ENCODE data around the gene AP2A1. TPM values are rescaled to one million over a fixed set of nuclear protein-coding genes. Genes with fewer than 3 reads are reported as not detected.
"Not testable (repeated sequence)": the region's sequence is repeated elsewhere in the genome, so short reads cannot be mapped to it uniquely, and the experiment has no call there.

Gene AP2A1
- total RNA-seq, 1 donor from 2014 or later: 52.1 TPM

DNA sequence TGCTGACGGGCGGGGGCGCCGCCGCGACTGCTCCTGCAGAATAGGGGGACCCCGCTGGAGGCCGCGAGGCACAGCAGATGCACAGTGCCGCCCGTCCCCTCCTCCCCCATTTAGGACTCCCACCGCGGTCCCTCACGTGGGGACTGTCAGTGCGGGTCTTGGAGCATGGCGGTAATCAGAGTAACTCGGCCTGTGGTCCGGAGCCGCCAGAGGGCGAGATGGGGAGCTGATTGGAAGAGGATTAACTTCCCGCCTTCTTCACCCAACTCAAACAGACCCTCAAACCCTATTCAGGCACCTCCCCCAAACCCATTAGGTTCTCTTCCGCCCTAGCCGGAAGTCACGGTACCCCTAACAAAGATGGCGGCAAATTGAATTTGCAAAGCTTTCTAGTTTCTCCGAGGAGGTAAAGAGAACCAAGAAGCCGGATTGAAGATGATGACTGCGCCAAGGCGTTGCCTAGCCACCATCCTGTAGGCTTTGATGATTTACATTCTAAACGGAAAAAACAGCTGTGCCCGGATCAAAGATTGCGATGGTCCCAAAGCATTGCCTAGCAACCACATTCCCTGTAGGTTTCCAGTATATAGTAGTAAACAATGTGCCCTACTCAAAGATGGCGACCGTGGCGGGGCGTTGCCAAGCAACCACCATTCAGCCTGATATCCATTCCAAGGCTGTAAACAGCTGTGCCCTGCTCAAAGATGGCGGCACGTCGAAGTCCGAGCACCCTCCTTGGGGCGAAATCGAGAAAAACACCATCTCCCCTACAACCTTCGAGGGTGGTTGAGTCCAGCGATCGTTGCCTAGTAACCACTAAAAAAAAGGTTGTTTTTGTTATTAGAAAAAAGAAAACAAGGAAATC is 46.4 kb downstream of the AP2A1 start, which contains the start of gene FUZ:
TSS of gene FUZ (minus strand) at position 296 of the 865 bp plus-strand sequence. CDS start at position 110, 186 bp downstream.
- DNase-seq: peak; percentile 99

DNA sequence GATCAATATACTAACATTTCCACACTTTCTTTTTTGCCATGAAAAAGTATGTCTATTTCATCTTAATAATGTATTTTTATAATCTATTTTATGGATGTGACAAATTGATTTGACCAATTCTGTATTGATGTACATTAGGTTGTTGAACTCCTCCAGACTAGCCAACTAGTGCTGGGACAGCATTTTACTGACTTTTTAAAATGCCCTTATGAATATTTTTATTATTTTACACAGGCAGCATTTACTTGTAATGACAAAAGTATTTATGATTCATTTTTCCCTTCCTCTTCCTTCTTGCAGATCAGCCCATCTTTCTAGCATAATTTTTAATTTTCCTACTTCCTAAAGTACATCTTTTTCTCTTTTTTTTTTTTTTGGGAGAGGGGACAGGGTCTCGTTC is 47.2 kb downstream of the AP2A1 start:
- no peak for DNase-seq

DNA sequence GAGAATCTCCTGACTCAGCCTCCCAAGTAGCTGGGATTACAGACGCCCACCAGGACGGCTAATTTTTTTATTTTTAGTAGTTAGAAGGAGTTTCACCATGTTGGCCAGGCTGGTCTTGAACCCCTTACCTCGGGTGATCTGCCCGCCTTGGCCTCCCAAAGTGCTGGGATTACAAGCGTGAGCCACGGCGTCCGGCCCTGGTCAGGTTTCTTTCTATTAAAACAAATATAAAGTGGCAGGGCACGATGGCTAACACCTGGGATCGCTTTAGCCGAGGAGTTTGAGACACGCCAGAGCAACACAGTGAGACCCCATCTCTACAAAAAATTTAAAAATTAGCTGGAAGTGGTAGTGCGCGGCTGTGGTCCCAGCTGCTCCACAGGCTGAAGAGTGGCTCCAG is 49.8 kb downstream of the AP2A1 start:
- DNase-seq: no peak

DNA sequence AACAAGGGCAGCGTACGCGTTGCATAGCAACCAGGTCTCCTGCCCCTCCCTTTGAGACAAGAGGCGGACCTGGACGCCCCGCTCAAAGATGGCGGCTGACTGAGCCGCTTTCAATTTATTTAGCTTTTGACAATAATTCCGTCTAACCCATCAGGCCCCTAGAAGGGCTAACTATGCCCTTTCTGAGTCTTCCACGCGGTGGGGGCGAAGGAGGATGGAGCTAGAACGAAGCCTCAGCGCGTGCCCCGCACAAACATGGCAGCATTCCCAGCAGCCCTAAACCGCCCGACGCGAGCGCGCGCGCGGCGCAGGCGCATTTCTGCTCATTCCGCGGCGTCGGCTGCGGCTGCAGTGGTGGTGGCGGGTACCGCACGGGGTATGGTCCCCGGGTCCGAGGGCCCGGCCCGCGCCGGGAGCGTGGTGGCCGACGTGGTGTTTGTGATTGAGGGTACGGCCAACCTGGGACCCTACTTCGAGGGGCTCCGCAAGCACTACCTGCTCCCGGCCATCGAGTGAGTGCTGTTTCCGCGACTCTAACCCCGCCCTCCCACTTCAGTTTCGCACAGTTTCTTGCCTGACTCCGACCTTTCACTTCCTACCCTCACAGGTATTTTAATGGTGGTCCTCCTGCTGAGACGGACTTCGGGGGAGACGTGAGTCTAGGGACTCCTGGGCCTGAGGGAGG is 51.3 kb downstream of the AP2A1 start, which contains the start of gene MED25:
TSS of gene MED25 (plus strand) at position 326 of the 685 bp plus-strand sequence. CDS start at position 379, 53 bp downstream.
- peak; percentile 90 for DNase-seq

DNA sequence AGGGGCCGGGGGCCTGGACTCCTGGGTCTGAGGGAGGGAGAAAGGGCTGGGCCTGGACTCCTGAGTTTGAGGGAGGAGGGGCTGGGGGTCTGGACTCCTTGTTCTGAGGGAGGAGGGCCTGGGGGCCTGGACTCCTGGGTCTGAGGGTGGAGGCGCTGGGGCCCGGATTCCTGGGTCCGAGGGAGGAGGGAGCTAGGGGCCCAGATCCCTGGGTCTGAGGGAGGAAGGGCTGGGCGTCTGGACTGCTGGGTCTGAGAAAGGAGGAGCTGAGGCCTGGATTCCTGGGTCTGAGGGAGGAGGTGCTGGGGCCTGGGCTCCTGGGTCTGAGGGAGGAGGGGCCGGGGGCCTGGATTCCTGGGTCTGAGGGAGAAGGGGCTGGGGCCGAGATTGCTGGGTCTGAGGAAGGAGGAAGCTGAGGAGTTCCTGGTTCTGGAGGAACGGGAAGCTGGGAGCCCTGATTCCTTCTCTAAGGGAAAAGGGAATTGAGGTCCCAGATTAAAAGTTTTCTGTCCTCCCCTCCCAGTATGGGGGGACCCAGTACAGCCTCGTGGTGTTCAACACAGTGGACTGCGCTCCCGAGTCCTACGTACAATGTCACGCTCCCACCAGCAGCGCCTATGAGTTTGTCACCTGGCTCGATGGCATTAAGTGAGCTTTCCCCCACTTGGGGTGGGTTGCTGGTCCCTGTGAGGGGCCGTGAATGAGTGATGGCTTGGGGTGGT is 52.0 kb downstream of the AP2A1 start:
- peak; percentile 25 for DNase-seq

DNA sequence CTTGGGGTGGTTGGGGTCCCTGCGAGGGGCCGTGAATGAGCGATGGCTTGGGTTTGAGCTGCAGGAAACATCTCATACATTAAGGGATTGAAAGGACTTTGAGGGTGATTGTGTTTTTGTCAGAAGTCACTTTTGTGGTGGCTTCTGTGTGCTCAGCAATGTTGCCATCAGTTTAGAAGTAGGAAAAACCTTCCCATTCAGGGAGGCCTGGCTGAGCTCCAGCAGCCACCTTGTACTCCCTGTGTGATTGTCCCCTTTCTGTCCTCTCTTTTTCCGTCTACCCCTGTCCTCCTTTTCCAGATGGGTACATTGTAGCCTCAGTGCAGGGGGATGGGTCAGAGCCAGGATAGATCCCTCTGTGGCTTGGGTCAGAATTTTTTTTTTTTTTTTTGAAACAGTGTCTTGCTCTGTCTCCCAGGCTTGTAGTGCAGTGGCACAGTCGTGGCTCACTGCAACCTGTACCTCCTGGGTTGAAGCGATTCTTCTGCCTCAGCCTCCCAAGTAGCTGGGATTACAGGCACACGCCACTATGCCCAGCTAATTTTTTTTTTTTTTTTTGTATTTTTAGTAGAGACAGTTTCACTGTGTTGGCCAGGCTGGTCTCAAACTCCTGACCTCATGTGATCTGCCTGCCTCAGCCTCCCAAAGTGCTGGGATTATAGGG is 52.8 kb downstream of the AP2A1 start:
- not testable (repeated sequence) for DNase-seq

DNA sequence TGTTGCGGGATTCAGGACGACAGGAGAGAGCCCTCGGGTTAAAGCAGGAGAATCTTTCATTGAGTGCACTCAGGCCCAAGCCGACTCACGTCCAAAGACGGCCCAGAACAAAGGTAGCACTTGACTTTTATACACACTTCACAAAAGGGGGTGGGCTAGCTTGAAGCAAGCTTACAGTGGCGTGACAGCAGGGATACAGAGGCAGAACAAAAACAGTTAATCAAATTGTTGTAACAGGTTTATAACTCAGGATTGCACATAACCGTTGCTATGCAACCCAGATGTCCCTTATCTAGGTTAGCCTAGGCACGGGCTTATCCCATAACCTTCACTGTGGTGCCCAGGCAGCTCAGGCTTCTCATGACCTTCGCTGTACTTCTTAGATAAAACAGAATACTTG is 53.3 kb downstream of the AP2A1 start:
- no peak for DNase-seq

DNA sequence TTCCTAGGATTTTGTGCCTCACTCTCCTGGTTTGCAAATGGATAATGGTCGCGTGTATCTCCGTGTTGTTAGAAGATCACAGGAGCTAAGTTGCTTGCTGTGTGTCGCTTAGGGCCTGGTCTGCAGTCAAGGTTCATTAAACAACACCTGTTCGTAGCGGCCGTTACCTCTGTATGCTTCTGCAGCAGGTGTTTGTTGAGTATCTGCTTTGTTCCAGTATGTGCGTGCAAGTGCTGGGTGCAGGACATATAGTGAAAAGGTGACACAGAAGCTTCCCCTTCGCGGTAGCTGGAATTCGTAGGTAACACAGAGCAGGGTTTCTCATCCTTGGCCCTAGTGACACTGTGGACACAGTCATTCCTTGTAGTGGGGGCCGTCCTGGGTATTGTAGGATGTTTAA is 56.7 kb downstream of the AP2A1 start:
- no peak for DNase-seq

DNA sequence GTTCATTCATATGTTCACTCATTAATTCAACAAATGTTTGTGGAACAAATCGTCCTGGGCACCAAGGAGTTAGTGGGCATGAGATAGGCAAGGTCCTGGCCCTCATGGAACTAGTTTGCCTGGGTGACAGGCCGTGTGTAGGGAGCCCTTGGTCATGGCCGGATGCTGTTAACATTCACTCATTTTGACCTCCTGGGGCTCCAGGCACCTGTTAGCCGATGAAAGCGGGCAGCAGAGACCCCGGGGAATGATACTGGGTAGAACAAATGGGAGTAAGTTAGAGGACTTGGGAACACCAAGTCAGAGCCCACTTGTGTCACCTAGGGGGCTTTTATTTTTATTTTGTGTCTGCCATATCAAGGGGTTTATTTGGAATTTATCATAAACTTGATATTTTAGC is 57.9 kb downstream of the AP2A1 start:
- DNase-seq: no peak

DNA sequence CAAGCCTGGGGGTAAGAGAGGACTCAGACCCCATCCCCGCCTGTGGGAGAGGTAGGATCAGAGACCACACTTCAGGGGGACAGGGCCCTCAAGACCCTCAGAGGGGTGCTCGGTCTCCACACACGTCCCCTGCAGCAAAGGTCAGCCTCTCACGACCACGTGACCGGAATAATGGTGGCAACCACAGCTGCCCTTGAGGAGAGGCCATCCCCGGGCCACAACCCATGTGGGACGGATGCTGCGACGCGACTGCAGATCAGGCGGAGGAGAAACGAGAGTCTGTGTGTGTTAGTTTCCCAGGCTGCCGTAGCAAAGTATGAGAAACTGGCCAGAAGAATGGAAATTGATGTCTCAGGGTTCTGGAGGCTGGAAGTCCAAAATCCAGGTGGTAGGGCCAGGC is 60.2 kb downstream of the AP2A1 start:
- no peak for DNase-seq

DNA sequence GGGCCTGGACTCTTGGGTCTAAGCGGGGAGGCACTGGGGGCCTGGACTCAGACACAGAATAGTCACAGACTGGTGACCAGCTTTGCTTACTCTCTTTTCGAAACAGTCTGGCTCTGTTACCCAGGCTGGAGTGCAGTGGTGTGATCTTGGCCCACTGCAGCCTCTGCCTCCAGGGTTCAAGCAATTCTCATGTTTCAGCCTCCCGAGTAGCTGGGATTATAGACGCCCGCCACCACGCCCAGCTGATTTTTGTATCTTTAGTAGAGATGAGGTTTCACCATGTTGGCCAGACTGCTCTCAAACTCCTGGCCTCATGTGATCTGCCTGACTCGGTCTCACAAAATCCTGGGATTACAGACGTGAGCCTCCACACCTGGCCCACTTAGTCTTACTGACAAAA is 62.4 kb downstream of the AP2A1 start:
- DNase-seq: no peak

DNA sequence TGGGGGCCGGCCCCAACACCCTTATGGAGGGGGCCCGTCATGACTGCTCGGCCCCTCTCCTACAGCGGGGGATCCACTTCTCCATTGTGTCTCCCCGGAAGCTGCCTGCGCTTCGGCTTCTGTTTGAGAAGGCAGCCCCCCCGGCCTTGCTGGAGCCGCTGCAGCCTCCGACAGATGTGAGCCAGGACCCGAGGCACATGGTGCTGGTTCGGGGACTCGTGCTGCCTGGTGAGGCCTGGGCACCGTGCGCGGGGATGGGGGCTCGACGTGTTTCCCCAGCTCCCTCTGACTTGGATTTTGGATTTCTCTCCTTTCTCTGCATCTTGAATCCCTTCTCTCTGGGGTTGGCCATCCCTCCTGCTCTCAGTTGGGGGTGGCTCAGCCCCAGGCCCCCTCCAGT is 62.9 kb downstream of the AP2A1 start:
- no peak for DNase-seq

DNA sequence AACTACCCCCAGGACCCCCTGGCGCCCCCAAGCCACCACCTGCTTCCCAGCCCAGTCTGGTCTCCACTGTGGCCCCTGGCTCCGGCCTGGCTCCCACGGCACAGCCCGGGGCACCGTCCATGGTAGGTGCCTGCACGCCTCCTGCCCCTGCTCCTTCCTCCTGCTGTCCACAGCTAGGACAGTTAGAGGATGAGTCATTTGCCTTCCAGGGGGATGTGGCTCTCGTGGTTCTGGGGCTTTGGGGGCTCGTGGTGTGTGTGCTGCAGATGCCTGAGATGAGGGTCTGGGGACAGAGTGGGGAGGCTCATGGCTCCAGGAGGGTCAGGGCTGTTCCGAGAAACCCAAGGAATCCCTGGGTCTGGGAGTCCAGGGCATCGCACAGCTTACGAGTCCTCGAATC is 64.0 kb downstream of the AP2A1 start:
- DNase-seq: no peak

DNA sequence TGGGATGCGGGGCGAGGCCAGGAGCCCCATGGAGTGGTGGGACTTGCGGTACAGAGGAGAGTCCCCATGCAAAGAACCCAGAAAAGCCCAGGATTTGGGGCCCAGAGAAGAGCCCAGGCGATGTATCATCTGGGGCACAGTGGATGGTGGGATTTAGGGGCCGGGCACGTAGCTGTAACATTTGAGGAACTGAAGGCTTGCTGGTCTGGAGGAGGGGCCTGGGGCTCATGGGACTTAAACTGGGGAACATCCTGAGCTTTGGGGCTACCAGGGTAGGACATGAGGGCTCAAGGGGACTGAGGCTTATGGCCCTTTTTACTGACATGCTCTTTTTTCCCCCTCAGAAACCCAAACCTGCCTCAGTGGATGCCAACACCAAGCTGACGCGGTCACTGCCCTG is 64.8 kb downstream of the AP2A1 start:
- no peak for DNase-seq

DNA sequence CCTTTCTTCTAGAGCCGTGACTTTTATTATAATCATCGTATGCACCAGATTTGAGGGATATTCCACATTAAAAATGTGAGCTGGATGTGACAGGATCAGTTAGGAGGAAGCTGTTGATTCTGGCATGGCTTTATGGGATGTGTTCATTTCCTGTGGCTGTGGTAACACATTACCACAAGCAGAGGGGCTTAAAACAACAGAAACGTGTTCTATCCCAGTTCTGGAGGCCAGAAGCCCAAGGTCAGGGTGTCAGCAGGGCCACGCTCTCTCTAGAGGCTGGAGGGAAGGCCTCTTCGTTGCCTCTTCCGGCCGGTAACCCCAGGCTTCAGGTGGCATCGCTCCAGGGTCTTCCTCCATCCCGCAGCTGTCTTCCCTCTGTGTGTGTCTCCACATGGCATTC is 65.8 kb downstream of the AP2A1 start:
- DNase-seq: peak; percentile 58

DNA sequence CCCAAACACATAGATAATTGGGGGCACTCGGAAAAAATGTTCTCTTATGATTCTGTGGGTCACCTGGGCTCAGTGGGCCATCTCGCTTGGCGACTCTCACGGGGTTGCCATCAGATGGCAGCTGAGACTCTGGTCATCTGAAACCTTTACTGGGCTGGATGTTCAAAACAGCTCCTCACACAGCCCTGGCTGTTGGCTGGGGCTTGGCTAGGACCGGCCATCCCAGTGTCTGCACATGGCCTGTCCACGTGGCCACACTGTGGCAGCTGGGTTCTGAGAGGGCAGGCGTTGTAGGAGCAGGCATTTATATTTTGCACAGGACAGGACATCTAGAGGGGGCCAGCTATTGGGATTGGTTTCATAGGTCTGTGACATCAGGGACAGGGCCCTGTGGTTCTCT is 66.8 kb downstream of the AP2A1 start:
- DNase-seq: no peak

DNA sequence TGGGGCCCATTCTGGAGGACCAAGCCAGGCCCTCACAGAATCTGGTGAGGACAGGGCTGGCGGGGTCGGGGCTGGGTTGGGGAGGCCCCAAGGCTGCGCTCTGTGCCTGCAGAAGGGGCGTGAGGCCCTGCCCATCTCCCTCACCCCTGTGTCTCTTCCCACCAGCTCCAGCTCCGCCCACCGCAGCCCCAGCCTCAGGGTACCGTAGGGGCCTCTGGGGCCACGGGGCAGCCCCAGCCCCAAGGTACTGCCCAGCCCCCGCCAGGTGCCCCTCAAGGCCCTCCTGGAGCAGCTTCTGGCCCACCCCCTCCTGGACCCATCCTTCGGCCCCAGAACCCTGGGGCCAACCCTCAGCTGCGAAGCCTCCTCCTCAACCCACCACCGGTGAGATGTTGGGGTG is 68.8 kb downstream of the AP2A1 start:
- DNase-seq: no peak

DNA sequence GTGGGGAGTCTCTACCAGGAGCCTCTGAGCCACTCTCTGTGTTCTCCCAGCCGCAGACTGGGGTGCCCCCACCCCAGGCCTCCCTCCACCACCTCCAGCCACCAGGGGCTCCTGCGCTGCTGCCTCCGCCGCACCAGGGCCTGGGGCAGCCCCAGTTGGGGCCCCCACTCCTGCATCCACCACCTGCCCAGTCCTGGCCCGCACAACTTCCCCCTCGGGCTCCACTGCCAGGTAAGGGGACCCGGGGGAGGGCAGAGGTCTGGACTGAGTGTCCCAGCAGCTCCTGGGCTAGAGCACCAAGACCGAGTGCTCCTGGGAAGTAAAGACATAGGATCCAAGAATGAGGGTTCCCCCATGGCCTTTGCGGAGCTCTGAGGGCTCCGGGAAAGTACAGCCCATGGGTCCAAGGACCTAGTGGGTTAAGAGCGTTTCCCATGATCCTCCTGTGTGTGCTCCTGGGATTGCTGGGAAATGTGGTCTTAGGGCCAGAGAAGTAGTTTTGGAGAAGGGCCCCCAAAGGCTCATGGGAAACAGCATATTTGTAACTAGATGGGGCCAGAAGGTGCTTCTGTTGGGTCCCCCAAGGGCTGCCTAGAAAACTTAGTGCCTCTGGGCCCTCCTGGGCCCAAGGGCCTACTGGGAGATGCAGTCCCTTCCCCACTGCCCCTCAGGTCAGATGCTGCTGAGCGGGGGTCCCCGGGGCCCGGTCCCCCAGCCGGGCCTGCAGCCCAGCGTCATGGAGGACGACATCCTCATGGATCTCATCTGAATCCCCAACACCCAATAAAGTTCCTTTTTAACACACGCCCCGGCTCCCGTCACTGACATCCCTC is 69.6 kb downstream of the AP2A1 start:
- no peak for DNase-seq

DNA sequence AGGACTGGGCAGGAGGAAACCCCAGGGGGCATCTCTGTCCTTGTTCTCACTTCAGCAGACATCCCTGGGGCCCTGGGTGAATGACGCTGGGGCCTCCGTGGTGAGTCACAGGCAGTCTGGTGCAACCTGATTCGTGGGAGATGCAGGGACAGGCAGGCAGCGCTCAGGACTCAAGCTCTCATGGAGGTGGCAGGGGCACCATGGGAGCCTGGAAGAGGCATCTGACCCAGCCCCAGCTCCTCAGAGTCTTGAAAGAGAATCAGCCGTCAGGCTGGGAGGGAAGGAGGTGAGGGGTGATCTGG is 70.2 kb downstream of the AP2A1 start:
- no peak for DNase-seq

DNA sequence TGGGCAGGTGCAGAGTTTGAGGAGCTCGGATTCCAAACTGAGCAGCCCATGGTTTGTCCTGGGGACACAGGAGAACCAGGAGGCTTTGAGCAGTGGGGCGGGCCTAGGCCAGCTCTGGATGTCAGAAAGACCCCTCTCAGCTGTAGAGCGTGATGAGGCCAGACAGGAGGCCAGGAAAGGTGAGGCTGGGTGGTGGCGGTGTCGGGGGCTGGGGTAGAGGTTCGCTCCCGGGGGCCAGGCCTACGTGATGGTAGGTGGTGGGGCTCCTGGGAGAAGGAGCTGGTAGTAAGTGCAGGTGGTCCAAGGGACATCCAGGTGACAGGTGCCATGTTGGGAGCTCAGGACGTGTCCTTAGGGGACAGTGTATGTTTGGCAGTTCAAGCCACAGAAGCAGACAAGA is 70.6 kb downstream of the AP2A1 start:
- no peak for DNase-seq

DNA sequence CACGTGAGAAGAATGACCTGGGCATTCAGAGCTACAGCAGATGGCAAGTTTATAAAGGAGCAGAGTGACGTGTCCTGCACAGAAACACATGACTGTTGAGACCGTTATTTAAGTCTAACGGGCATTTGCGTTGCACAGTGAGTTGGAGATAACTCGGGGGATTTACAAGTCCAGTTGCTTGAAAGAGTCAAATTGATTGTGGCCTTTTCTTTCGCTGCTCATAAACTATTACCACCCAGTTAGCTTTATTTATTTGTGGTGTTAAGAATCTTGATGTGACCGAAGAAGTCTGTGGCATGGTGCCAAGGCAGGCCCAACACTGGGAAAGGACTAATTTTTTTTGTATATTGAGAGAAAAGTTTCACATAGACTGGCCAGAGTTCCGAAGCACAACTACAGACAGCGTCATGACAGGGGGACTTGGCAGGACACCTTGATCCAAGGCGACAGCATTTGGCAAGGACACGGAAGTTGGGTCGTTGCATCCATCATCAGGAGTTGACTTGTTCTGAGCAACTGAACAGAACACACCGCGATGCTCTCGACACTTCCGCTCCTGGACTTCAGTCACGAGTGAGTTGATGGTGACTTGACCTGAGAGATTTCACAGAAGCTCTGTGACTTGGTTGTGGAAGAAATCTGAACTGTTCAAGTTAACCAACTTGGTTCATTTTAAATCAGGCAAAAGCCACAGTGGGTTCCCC is 72.2 kb downstream of the AP2A1 start:
- no peak for DNase-seq

Measured in dermis blood vessel endothelial cell (primary cell).